Breast epithelium (tissue), 3 donors: Measurements from ENCODE around the gene NAA15.

ENCODE experiments used
- POLR2A ChIP-seq: fragments of 450-650 bp; IDR thresholded peaks from one replicate; pipeline ENCODE4 v1.6.1; 2016; ENCODE audit warnings: antibody characterized with exemption, mild to moderate bottlenecking, moderate library complexity
- TF ChIP-seq, protein P1 (sequence below), 3 donors: fragments of 450-650 bp; IDR thresholded peaks; one replicate each; pipeline ENCODE4 v1.5.1; 2016 to 2017; ENCODE audit warnings: antibody characterized with exemption in 3 of 3, mild to moderate bottlenecking in 3 of 3, moderate library complexity in 3 of 3

DNA sequence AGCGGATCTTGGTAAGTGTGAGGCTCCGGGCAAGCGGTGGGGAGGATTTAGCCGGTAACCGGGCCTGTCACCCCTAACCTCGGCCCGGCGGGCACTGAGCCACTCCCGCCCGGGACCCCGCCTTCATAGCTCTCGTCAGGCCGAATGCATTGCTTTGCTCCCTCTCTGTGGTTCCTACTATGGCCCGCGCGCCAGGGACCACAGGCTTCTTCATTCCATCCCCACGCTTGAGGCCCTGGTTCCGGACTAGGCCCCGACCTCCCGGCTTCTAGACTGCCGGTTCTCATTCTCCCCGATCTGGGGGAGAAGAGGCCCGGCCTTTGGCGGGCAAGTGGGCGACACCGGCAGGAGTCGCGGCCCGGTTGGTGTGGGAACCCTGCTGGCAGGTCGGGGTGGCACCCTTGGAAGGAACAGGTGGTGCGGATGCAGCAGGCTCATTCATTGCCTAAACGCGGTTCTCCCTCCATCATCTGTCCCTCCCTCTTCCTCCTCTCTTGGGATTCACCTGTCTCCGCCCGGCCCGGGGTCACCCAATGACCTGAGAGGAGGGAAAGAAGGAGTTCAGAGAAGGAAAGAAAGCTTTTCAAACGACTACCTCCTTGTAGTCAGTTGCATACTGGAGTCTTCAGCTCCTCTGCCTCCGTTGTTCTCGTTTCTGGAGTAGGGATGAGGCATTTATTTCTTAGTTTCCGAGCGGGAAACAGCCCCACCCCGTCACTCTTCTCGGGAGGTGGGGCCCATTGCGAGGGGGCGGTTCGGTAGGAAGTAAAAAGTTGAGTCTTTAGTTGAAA is 711 bp downstream of the NAA15 start, which contains the start of gene NDUFC1:
- TF ChIP-seq, protein P1, sequence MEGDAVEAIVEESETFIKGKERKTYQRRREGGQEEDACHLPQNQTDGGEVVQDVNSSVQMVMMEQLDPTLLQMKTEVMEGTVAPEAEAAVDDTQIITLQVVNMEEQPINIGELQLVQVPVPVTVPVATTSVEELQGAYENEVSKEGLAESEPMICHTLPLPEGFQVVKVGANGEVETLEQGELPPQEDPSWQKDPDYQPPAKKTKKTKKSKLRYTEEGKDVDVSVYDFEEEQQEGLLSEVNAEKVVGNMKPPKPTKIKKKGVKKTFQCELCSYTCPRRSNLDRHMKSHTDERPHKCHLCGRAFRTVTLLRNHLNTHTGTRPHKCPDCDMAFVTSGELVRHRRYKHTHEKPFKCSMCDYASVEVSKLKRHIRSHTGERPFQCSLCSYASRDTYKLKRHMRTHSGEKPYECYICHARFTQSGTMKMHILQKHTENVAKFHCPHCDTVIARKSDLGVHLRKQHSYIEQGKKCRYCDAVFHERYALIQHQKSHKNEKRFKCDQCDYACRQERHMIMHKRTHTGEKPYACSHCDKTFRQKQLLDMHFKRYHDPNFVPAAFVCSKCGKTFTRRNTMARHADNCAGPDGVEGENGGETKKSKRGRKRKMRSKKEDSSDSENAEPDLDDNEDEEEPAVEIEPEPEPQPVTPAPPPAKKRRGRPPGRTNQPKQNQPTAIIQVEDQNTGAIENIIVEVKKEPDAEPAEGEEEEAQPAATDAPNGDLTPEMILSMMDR (IDR thresholded peaks at IDR 0.05): peak in 2 of 3 donors; percentile 24 to 28
- TF ChIP-seq POLR2A: no peak
